Type B pancreatic cell (in vitro differentiated cells): ENCODE data around the gene FXYD6. TPM values are rescaled to one million over a fixed set of nuclear protein-coding genes. Genes with fewer than 3 reads are reported as not detected.
A peak's percentile ranks its signal among the peaks of the same experiment; 100 is the strongest.

Source experiments
- DNase-seq: peaks from one replicate; pipeline ENCODE4 v3.0.0; 2021; ENCODE audit warnings: mixed read lengths; ENCODE audit not compliant: unreplicated experiment; ENCODE audit errors: extremely low spot score
- H3K27ac Mint-ChIP-seq: 2 replicates; pipeline ENCODE4 v1.8.0; 2021; ENCODE audit warnings: mild to moderate bottlenecking, mixed read lengths
- H3K27me3 Mint-ChIP-seq: 2 replicates; pipeline ENCODE4 v1.8.0; 2021; ENCODE audit warnings: mixed read lengths
- H3K36me3 Mint-ChIP-seq: 2 replicates; pipeline ENCODE4 v1.8.0; 2021; ENCODE audit warnings: mixed read lengths
- H3K4me1 Mint-ChIP-seq: one replicate; pipeline ENCODE4 v1.8.0; 2021; ENCODE audit warnings: mixed read lengths; ENCODE audit not compliant: unreplicated experiment
- H3K4me3 Mint-ChIP-seq: 2 replicates; pipeline ENCODE4 v1.8.0; 2021; ENCODE audit warnings: mild to moderate bottlenecking, mixed read lengths
- H3K9me3 Mint-ChIP-seq: 2 replicates; pipeline ENCODE4 v1.8.0; 2021; ENCODE audit warnings: mixed read lengths
- CTCF ChIP-seq: fragments of 200-600 bp; sonication (generic); conservative IDR thresholded peaks from 2 replicates; pipeline ENCODE4 v1.5.0; 2021; ENCODE audit warnings: antibody characterized with exemption, mild to moderate bottlenecking
- total RNA-seq: library from RNA; stranded (reverse); gene quantifications from 2 replicates; pipeline ENCODE4 v1.2.1, GENCODE V29; 2021; ENCODE audit warnings: low replicate concordance

Gene FXYD6
- total RNA-seq, 1 donor from 2014 or later = 66.6 TPM

- Mint-ChIP-seq H3K9me3 (no peaks in the 10 kb centered on the region), H3K36me3 (peaks cover 3% of the 10 kb centered on the region), H3K27ac (no peak overlapping the region), H3K27me3 (peaks cover 73% of the 10 kb centered on the region), H3K4me1 (peaks cover 57% of the 10 kb centered on the region), H3K4me3 (peak overlapping the region; percentile 39)
- TF ChIP-seq CTCF = no peak
- peak; percentile 24 for DNase-seq
These were observed 2.0 kb upstream of the FXYD6 start for GRCh38 chr11:117878314-117878938.

GRCh38 chr11:117877120-117877784 is 794 bp upstream of the FXYD6 start:
- peaks cover 74% of the 10 kb centered on the region for H3K27me3 Mint-ChIP-seq
- TF ChIP-seq CTCF = no peak
- DNase-seq = peak; percentile 47
- peak overlapping the region; percentile 93 for H3K4me3 Mint-ChIP-seq
- H3K9me3 Mint-ChIP-seq = no peaks in the 10 kb centered on the region
- peaks cover 3% of the 10 kb centered on the region for H3K36me3 Mint-ChIP-seq
- peaks cover 54% of the 10 kb centered on the region for H3K4me1 Mint-ChIP-seq
- H3K27ac Mint-ChIP-seq = peak overlapping the region; percentile 33

GRCh38 chr11:117876059-117876340 is 458 bp downstream of the FXYD6 start:
- Mint-ChIP-seq H3K36me3 (peaks cover 3% of the 10 kb centered on the region), H3K27me3 (peaks cover 73% of the 10 kb centered on the region), H3K9me3 (no peaks in the 10 kb centered on the region), H3K4me1 (peaks cover 54% of the 10 kb centered on the region), H3K4me3 (peak overlapping the region; percentile 85), H3K27ac (peak overlapping the region; percentile 85)
- no peak for TF ChIP-seq CTCF
- DNase-seq = no peak

GRCh38 chr11:117875382-117876058 is 938 bp downstream of the FXYD6 start:
- Mint-ChIP-seq H3K27me3 (peaks cover 68% of the 10 kb centered on the region), H3K27ac (peak overlapping the region; percentile 85), H3K9me3 (no peaks in the 10 kb centered on the region), H3K36me3 (peaks cover 3% of the 10 kb centered on the region), H3K4me1 (peaks cover 53% of the 10 kb centered on the region), H3K4me3 (peak overlapping the region; percentile 85)
- DNase-seq = peak; percentile 63
- no peak for TF ChIP-seq CTCF

GRCh38 chr11:117874910-117875381 is 1.5 kb downstream of the FXYD6 start:
- DNase-seq = peak; percentile 34
- Mint-ChIP-seq H3K4me1 (peaks cover 54% of the 10 kb centered on the region), H3K27ac (no peak overlapping the region), H3K27me3 (peaks cover 62% of the 10 kb centered on the region), H3K9me3 (no peaks in the 10 kb centered on the region), H3K4me3 (peak overlapping the region; percentile 85), H3K36me3 (peaks cover 3% of the 10 kb centered on the region)
- TF ChIP-seq CTCF = no peak
